Cardiac ventricle fibroblast (primary cell): ENCODE measurements around the gene CDK7. TPM values are rescaled to one million over a fixed set of nuclear protein-coding genes. Genes with fewer than 3 reads are reported as not detected.

Experiments
- total RNA-seq: library from RNA; depleted of rRNA; stranded (reverse); fragments of >200 nt; gene quantifications from 2 replicates; pipeline ENCODE4 v1.2.3, GENCODE V29; 2015

The CDK7 gene
- total RNA-seq = 13.8 and 25.0 TPM in 2 replicates

DNA sequence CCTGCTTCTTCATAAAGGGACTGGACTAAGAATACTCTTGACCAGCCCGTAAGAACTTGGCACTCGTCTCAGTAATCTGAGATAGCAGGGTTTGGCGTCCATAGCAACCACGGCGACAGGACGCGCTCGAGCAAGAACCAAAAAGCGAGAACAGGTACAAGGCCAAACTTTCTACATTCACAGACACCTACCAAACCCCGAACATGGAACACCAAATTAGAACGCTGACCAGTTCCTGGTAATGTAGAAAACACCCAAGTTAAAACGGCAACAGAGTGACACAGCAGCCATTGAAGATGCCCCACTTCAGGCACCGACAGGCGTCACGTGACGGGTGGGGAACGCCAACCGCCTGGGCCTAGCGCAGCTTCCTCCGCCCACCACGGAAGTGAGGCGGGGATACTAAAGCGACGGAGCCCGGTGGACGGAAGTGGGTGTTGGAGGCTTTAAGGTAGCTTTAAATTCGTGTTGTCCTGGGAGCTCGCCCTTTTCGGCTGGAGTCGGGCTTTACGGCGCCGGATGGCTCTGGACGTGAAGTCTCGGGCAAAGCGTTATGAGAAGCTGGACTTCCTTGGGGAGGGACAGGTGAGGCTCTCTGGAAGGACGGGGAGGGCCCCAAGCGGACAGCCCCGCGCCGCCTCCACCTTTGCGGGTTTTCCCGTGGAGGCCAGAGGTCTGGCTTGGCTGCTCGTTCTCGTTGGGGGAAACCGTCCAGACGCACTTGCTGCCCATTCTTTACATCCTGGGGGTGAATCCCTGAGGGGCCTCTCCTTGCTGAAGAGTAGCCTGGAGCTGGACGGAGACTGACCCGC, at the start of gene CDK7:
CDK7 (plus strand) TSS at position 430 of the 812 bp plus-strand sequence; CDS start at position 520, 90 bp downstream.

DNA sequence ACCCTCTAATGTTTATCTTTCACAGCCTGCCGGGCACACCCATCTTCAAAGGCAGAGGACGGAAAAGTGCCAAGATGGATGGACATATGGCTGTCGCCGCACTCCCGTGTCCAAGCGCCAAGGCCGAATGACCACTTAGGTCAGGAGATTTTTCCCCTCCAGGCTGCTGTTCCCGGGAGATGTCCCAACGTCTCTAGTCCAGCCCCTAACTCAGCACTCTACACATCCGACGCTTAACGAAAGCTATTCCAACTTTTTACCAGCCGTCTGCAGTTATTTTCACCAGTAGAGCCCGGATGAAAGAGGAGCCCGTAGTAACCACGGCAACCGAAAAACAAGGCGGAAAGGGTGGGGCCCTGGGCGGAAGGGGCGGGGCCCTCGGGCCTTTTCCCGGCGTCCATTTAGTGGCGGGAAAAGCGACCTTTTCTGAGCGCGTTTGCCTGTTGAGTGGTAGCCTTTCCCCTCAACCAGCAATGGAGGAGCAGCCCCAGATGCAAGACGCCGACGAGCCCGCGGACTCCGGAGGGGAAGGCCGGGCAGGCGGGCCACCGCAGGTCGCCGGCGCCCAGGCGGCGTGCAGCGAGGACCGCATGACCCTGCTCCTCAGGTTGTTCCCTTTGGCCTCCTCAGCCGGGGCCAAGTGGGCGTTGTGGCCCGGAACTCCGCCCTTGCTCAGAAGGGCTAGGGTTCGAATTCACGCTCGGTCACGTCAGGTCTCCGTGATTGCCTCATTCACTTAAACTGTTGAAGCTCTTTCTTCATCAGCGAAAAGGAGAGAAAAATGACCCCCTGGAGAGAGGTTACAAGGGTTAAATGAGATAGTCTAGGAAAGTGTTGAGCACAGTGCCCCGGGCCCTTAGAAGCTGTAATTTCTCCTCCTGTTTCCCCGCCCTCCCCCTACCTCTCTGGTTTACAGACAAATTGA, 45.3 kb upstream of the CDK7 start, which contains the start of gene CENPH:
CENPH (plus strand) TSS at position 422 of the 925 bp plus-strand sequence; CDS start at position 474, 52 bp downstream.

Other genes with a start within 250 kb of the CDK7 start
- 46.4 and 79.7 TPM in 2 replicates for gene SLC30A5, start 140.9 kb upstream of the CDK7 start, total RNA-seq
- 9.9 and 12.4 TPM in 2 replicates for gene CCNB1, start 67.7 kb upstream of the CDK7 start, total RNA-seq
- 1.6 and 8.8 TPM in 2 replicates for gene CENPH, start 45.3 kb upstream of the CDK7 start, total RNA-seq
- gene CCDC125, start 97.9 kb downstream of the CDK7 start, total RNA-seq = 1.2 and 2.5 TPM in 2 replicates
- gene AK6, start 134.6 kb downstream of the CDK7 start, total RNA-seq = 13.0 and 23.8 TPM in 2 replicates
- 37.3 and 39.1 TPM in 2 replicates for gene TAF9, start 134.6 kb downstream of the CDK7 start, total RNA-seq
- gene RAD17, start 134.9 kb downstream of the CDK7 start, total RNA-seq = 12.5 and 17.5 TPM in 2 replicates
- gene MARVELD2, start 180.2 kb downstream of the CDK7 start, total RNA-seq = 0.24 TPM in 1 of 2 replicates, not detected in the other